ENCODE results near the gene LSM14B.
"Not testable (repeated sequence)": the region's sequence is repeated elsewhere in the genome, so short reads cannot be mapped to it uniquely, and the experiment has no call there.

Gene LSM14B

GRCh38 chr20:62121776-62122653 lies at the start of gene LSM14B:
Gene LSM14B, plus strand, starts transcription at chr20:62122475. Its CDS starts 192 bp downstream, at chr20:62122667.
- DNase-seq (ENCODE audit: low spot score), result peak; percentile 97

DNA sequence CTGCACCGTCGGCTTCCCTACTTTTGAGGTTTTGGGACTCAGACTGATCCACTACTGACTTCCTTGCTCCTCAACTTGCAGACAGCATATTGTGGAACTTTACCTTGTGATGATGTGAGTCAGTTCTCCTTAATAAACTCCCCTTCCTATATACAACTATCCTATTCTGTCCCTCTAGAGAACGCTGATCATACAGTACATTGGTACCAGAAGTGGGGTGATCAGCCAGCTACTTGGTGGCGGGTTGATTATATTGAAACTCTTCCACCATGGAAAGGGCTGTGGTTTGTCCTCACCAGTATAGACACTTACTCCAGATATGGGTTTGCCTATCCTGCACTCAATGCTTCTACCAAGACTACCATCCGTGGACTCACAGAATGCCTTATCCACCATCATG lies 49.0 kb upstream of the LSM14B start:
- DNase-seq (ENCODE audit: low spot score), result no peak

DNA sequence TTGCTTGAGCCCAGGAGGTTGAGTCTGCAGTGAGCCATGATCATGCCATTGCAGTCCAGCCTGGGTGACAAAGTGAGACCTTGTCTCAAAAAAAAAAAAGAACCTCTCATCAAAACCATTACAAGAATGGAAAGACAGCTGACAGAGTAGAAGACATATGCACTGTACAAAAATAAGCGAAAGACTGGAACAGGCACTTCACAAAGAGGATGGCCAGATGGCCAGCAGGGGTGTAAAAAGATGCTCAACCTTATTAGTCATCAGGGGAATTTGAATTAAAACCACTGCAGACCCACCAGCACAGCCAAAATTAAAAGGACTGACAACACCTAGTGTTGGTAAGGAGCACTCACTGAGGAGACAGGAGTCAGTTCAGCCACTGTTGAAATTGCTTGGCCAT lies 43.1 kb upstream of the LSM14B start:
- DNase-seq (ENCODE audit: low spot score), result no peak

- no peak for DNase-seq (ENCODE audit: low spot score)
Measured at GRCh38 chr20:62080249-62080990, 41.9 kb upstream of the LSM14B start.

DNA sequence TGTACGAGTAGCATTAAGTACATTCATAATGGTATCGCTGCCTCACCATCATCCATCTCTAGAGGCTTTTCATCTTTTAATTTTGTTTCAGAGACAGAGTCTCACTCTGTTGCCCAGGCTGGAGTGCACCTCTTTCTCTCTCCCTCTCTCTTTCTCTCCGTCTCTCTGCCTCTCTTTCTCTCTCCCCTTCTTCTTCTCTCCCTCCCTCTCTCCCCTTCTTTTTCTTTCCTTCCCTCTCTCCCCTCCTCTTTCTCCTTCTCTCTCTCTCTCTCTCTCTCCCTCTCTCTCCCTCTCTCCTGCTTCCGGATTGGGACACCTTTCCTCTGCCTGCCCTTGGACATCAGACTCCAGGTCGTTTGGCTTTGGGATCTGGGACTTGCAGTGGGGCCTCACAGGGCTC lies 39.0 kb upstream of the LSM14B start:
- DNase-seq (ENCODE audit: low spot score), result no peak

DNA sequence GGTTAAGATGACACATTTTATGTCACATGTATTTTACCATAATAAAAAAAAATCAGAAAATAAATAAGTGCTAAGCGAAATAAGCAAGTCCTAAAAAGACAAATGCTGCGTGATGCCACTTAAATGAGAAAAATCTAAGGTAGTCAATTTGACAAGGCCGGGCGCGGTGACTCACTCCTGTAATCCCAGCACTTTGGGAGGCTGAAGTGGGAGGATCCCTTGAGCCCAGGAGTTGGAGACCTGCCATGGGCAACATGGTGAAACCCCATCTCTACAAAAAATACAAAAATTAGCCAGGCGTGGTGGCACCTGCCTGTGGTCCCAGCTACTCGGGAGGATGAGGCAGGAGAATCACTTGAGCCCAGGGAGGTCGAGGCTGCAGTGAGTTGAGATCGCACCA lies 38.1 kb upstream of the LSM14B start:
- DNase-seq (ENCODE audit: low spot score), result not testable (repeated sequence)

DNA sequence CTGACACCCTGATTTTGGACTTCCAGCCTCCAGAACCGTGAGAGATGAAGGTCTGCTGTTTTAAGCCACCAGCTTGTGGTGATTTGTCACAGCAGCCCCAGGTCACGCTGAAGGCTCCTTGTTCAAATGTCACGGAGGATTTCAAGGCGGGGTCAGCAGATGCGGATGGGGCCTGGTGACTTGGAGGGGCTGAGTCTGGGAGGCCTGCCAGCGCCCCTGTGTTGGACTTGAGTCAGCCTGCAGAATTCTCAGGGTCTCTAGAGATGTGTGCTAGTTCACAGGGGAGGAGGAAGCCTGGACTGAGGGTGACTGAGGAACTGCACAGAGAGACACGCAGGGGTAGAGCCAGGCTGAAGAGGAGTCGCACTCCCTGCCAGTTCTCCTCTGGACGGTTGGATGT lies 37.1 kb upstream of the LSM14B start:
- no peak for DNase-seq (ENCODE audit: low spot score)

GRCh38 chr20:62087227-62087626 lies 35.0 kb upstream of the LSM14B start:
- no peak for DNase-seq (ENCODE audit: low spot score)

DNA sequence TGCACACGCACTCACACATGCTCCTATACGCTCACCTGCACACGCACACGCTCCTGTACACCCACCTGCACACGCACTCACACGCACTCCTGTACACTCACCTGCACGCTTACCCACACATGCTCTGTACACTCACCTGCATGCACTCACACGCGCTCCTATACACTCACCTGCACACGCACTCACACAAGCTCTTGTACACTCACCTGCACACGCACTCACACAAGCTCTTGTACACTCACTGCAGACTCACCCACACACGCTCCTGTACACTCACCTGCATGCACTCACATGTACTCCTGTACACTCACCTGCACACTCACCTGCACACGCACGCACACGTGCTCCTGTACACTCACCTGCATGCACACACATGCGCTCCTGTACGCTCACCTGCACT lies 34.6 kb upstream of the LSM14B start:
- no peak for DNase-seq (ENCODE audit: low spot score)

- peak; percentile 97 for DNase-seq (ENCODE audit: low spot score)
Measured at GRCh38 chr20:62088258-62089127, 33.8 kb upstream of the LSM14B start.

- DNase-seq (ENCODE audit: low spot score), result no peak
Measured at GRCh38 chr20:62089393-62089792, 32.9 kb upstream of the LSM14B start.

- no peak for DNase-seq (ENCODE audit: low spot score)
Measured at GRCh38 chr20:62096421-62097380, 25.6 kb upstream of the LSM14B start.

GRCh38 chr20:62097881-62098407 lies 24.3 kb upstream of the LSM14B start:
- no peak for DNase-seq (ENCODE audit: low spot score)

- no peak for DNase-seq (ENCODE audit: low spot score)
Measured at GRCh38 chr20:62101078-62101477, 21.2 kb upstream of the LSM14B start.

- DNase-seq (ENCODE audit: low spot score), result no peak
Measured at GRCh38 chr20:62103508-62104233, 18.6 kb upstream of the LSM14B start.

DNA sequence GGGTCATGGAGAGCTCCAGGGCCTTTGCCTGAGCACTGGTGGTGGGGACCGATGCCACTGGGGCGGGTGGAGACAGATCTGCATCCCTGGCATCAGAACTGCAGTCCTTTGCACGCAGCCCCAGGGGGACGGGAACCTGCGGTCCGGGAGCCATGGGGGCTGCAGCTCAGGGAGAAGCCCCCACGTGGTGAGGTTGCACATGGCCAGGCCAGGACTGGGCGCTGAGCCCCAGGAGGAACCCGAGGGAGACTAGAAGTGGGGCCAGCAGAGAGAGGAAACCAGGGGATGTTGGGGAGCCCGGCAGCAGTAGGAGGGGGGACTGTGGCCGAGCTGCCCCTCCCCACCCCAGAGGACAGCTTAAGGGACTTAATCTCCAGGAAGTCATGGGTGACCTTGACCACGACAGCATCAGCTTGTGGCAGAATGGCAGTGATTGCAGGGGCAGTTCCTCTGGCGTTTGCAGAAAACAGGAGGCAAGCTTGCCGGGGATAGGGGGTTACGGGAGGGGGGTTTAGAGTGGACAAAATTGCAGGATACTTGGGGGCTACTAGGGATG lies 18.0 kb upstream of the LSM14B start:
- DNase-seq (ENCODE audit: low spot score), result no peak

GRCh38 chr20:62104791-62105345 lies 17.4 kb upstream of the LSM14B start:
- no peak for DNase-seq (ENCODE audit: low spot score)

- no peak for DNase-seq (ENCODE audit: low spot score)
Measured at GRCh38 chr20:62105592-62105991, 16.7 kb upstream of the LSM14B start.

DNA sequence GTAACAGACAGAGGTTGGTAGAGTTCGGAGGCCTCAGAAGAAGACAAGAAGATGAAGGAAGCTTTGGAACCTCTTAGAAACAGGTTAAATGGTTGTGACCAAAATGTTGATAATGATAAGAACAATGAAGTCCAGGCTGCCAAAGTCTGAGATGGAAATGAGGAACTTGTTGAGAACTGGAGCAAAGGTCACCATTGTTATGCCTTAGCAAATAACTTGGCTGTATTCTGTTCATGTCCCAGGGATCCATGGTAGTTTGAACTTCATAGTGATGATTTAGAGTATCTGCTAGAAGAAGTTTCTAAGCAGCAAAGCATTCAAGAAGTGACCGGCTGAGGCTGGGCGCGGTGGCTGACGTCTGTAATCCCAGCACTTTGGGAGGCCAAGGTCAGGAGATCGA lies 11.1 kb upstream of the LSM14B start:
- DNase-seq (ENCODE audit: low spot score), result no peak

GRCh38 chr20:62112368-62112767 lies 9.9 kb upstream of the LSM14B start:
- no peak for DNase-seq (ENCODE audit: low spot score)

All from RKO (cell line).